Colonic mucosa (tissue), 4 donors: ENCODE results near the gene FRYL. TPM values are rescaled to one million over a fixed set of nuclear protein-coding genes. Genes with fewer than 3 reads are reported as not detected.
"Not testable (repeated sequence)": the region's sequence is repeated elsewhere in the genome, so short reads cannot be mapped to it uniquely, and the experiment has no call there.

Experiments used
- DNase-seq: peaks from one replicate; pipeline ENCODE4 v3.0.0-alpha.2; 2020
- H3K27ac ChIP-seq: fragments of 200-600 bp; one replicate; pipeline ENCODE4 v1.8.0; 2021
- H3K27me3 ChIP-seq: fragments of 200-600 bp; one replicate; pipeline ENCODE4 v1.8.0; 2021
- H3K36me3 ChIP-seq: fragments of 200-600 bp; one replicate; pipeline ENCODE4 v1.8.0; 2021
- H3K4me1 ChIP-seq: fragments of 200-600 bp; one replicate; pipeline ENCODE4 v1.8.0; 2021; ENCODE audit warnings: mild to moderate bottlenecking
- H3K4me3 ChIP-seq: fragments of 200-600 bp; one replicate; pipeline ENCODE4 v1.8.0; 2021
- H3K9ac ChIP-seq, 2 donors: one replicate each; pipeline ENCODE4 v1.7.0; 2013; ENCODE audit warnings: control low read depth in 2 of 2, low read depth in 2 of 2, low read length in 2 of 2
- H3K9me3 ChIP-seq: fragments of 200-600 bp; one replicate; pipeline ENCODE4 v1.8.0; 2021
- CTCF ChIP-seq: fragments of 200-600 bp; IDR thresholded peaks from one replicate; pipeline ENCODE4 v1.8.0; 2022; ENCODE audit warnings: antibody characterized with exemption, mild to moderate bottlenecking
- intact Hi-C: fragments of 100-400 bp; cut with DNase I; formaldehyde crosslinking; loops from one replicate; pipeline ENCODE4 v1.14.1; 2022
- total RNA-seq, 2 donors: library from RNA; stranded (reverse); fragmentation: NEBNext Ultra II Directional in 1 of 2; extraction: Animal tissue kit (Norgen Biotek cat#: 25700) in 1 of 2; gene quantifications; one replicate each; pipeline ENCODE4 v1.2.1, GENCODE V29; 2021
- donor health status: healthy.
- donor health status: DM: no; HTN: no; CAD: no.
- donor health status: DM: no; HTN: no; CAD: no.

The FRYL gene
- total RNA-seq, 2 donors from 2014 or later = 193 to 292 TPM

- Histone ChIP-seq H3K9me3 (no peaks in the 10 kb centered on the region), H3K9ac (no peak overlapping the region), H3K27me3 (no peaks in the 10 kb centered on the region), H3K36me3 (no peaks in the 10 kb centered on the region), H3K4me3 (no peak overlapping the region), H3K4me1 (no peaks in the 10 kb centered on the region), H3K27ac (no peak overlapping the region)
- intact Hi-C loops = no loop called here
- TF ChIP-seq CTCF = no peak
- no peak for DNase-seq
Observed at GRCh38 chr4:48692044-48692443, 88.0 kb downstream of the FRYL start.

- no peaks in the 10 kb centered on the region for H3K27me3 ChIP-seq
- no peaks in the 10 kb centered on the region for H3K36me3 ChIP-seq
- no peak overlapping the region for H3K9ac ChIP-seq
- TF ChIP-seq CTCF = no peak
- H3K27ac ChIP-seq = no peak overlapping the region
- DNase-seq = no peak
- H3K4me3 ChIP-seq = no peak overlapping the region
- intact Hi-C loops = no loop called here
- no peaks in the 10 kb centered on the region for H3K9me3 ChIP-seq
- H3K4me1 ChIP-seq = no peaks in the 10 kb centered on the region
Observed at GRCh38 chr4:48688953-48689352, 91.1 kb downstream of the FRYL start.

- no peak overlapping the region for H3K9ac ChIP-seq
- TF ChIP-seq CTCF = no peak
- no peak for DNase-seq
- intact Hi-C loops = no loop called here
- no peaks in the 10 kb centered on the region for H3K9me3 ChIP-seq
- no peaks in the 10 kb centered on the region for H3K27me3 ChIP-seq
- H3K36me3 ChIP-seq = no peaks in the 10 kb centered on the region
- H3K4me1 ChIP-seq = no peaks in the 10 kb centered on the region
- H3K27ac ChIP-seq = no peak overlapping the region
- H3K4me3 ChIP-seq = no peak overlapping the region
Observed at GRCh38 chr4:48687313-48688051, 92.6 kb downstream of the FRYL start.

GRCh38 chr4:48686369-48686768, 93.7 kb downstream of the FRYL start:
- Histone ChIP-seq H3K36me3 (no peaks in the 10 kb centered on the region), H3K27ac (no peak overlapping the region), H3K4me1 (no peaks in the 10 kb centered on the region), H3K9ac (no peak overlapping the region), H3K4me3 (no peak overlapping the region), H3K9me3 (no peaks in the 10 kb centered on the region), H3K27me3 (no peaks in the 10 kb centered on the region)
- intact Hi-C loops = no loop called here
- no peak for DNase-seq
- TF ChIP-seq CTCF = no peak

- H3K9me3 ChIP-seq = no peaks in the 10 kb centered on the region
- H3K4me1 ChIP-seq = no peaks in the 10 kb centered on the region
- no peaks in the 10 kb centered on the region for H3K27me3 ChIP-seq
- DNase-seq = no peak
- no peak overlapping the region for H3K4me3 ChIP-seq
- no peaks in the 10 kb centered on the region for H3K36me3 ChIP-seq
- H3K27ac ChIP-seq = no peak overlapping the region
- H3K9ac ChIP-seq = no peak overlapping the region
- TF ChIP-seq CTCF = no peak
- intact Hi-C loops = loop anchor here (5.0 kb wide), 2 partner anchors 107 to 278 kb away; no protein-coding TSS in a partner anchor
Observed at GRCh38 chr4:48683784-48684666, 96.1 kb downstream of the FRYL start.

GRCh38 chr4:48682870-48683269, 97.2 kb downstream of the FRYL start:
- H3K9ac ChIP-seq, H3K9me3 ChIP-seq, H3K4me1 ChIP-seq, H3K27me3 ChIP-seq, DNase-seq, H3K36me3 ChIP-seq, H3K4me3 ChIP-seq, H3K27ac ChIP-seq: not testable (repeated sequence)
- intact Hi-C loops = loop anchor here (5.0 kb wide), 2 partner anchors 106 to 279 kb away; no protein-coding TSS in a partner anchor
